ENCODE measurements around the gene MOB2. TPM values are rescaled to one million over a fixed set of nuclear protein-coding genes. Genes with fewer than 3 reads are reported as not detected.

The MOB2 gene
- total and polyA plus RNA-seq, 5 experiments from 2014 or later: 29.1 to 84.3 (median 47.9) TPM

- no peak overlapping the region for H3K4me3 Mint-ChIP-seq
- no peaks in the 10 kb centered on the region for H3K27me3 Mint-ChIP-seq
- no peak for DNase-seq
- no peak overlapping the region for H3K27ac Mint-ChIP-seq
- POLR2A ChIA-PET: no interaction called here
- H3K36me3 Mint-ChIP-seq: no peaks in the 10 kb centered on the region
- no peak for ATAC-seq
- H3K9me3 Mint-ChIP-seq: no peaks in the 10 kb centered on the region
- H3K4me1 Mint-ChIP-seq: peaks cover 0 to 9% (median 3%) of the 10 kb centered on the region in 4 donors
Observed at GRCh38 chr11:1459764-1460395, 26.7 kb downstream of the MOB2 start.

GRCh38 chr11:1459219-1459575 is 27.4 kb downstream of the MOB2 start:
- no peak overlapping the region for H3K27ac Mint-ChIP-seq
- H3K36me3 Mint-ChIP-seq: no peaks in the 10 kb centered on the region
- no peaks in the 10 kb centered on the region for H3K9me3 Mint-ChIP-seq
- ATAC-seq: no peak
- H3K4me3 Mint-ChIP-seq: no peak overlapping the region
- no peaks in the 10 kb centered on the region for H3K27me3 Mint-ChIP-seq
- H3K4me1 Mint-ChIP-seq: peaks cover 0 to 9% (median 3%) of the 10 kb centered on the region in 4 donors
- POLR2A ChIA-PET: no interaction called here
- no peak for DNase-seq

- no peak for DNase-seq
- H3K27me3 Mint-ChIP-seq: no peaks in the 10 kb centered on the region
- H3K36me3 Mint-ChIP-seq: no peaks in the 10 kb centered on the region
- POLR2A ChIA-PET: no interaction called here
- H3K4me3 Mint-ChIP-seq: no peak overlapping the region
- no peak for ATAC-seq
- H3K4me1 Mint-ChIP-seq: peaks cover 0 to 9% (median 3%) of the 10 kb centered on the region in 4 donors
- no peaks in the 10 kb centered on the region for H3K9me3 Mint-ChIP-seq
- no peak overlapping the region for H3K27ac Mint-ChIP-seq
Observed at GRCh38 chr11:1458340-1459218, 28.0 kb downstream of the MOB2 start.

GRCh38 chr11:1457856-1458255 is 28.7 kb downstream of the MOB2 start:
- POLR2A ChIA-PET: no interaction called here
- ATAC-seq (no peak), DNase-seq (no peak)
- H3K36me3 Mint-ChIP-seq: no peaks in the 10 kb centered on the region
- H3K4me1 Mint-ChIP-seq: peaks cover 0 to 9% (median 3%) of the 10 kb centered on the region in 4 donors
- H3K27ac Mint-ChIP-seq: no peak overlapping the region
- H3K4me3 Mint-ChIP-seq: no peak overlapping the region
- H3K9me3 Mint-ChIP-seq: no peaks in the 10 kb centered on the region
- no peaks in the 10 kb centered on the region for H3K27me3 Mint-ChIP-seq

- H3K27me3 Mint-ChIP-seq: no peaks in the 10 kb centered on the region
- POLR2A ChIA-PET: no interaction called here
Observed at GRCh38 chr11:1457326-1457680, 29.3 kb downstream of the MOB2 start.

GRCh38 chr11:1456596-1457325 is 29.8 kb downstream of the MOB2 start:
- H3K36me3 Mint-ChIP-seq: no peaks in the 10 kb centered on the region
- no peaks in the 10 kb centered on the region for H3K27me3 Mint-ChIP-seq
- POLR2A ChIA-PET: no interaction called here
- ATAC-seq: peak in 1 of 2 donors; percentile 9
- no peak for DNase-seq
- no peak overlapping the region for H3K4me3 Mint-ChIP-seq
- peaks cover 0 to 9% (median 4%) of the 10 kb centered on the region in 4 donors for H3K4me1 Mint-ChIP-seq
- H3K9me3 Mint-ChIP-seq: no peaks in the 10 kb centered on the region
- H3K27ac Mint-ChIP-seq: no peak overlapping the region

More at GRCh38 chr11:1457326-1457680, 29.3 kb downstream of the MOB2 start:
- no peak overlapping the region for H3K4me3 Mint-ChIP-seq
- no peaks in the 10 kb centered on the region for H3K36me3 Mint-ChIP-seq
- peaks cover 0 to 9% (median 4%) of the 10 kb centered on the region in 4 donors for H3K4me1 Mint-ChIP-seq
- no peak for DNase-seq
- no peaks in the 10 kb centered on the region for H3K9me3 Mint-ChIP-seq
- ATAC-seq: no peak
- no peak overlapping the region for H3K27ac Mint-ChIP-seq

GRCh38 chr11:1456176-1456575 is 30.4 kb downstream of the MOB2 start:
- no peak overlapping the region for H3K27ac Mint-ChIP-seq
- H3K36me3 Mint-ChIP-seq: no peaks in the 10 kb centered on the region
- DNase-seq (no peak), ATAC-seq (no peak)
- no peaks in the 10 kb centered on the region for H3K9me3 Mint-ChIP-seq
- POLR2A ChIA-PET: no interaction called here
- no peak overlapping the region for H3K4me3 Mint-ChIP-seq
- no peaks in the 10 kb centered on the region for H3K27me3 Mint-ChIP-seq
- H3K4me1 Mint-ChIP-seq: peaks cover 0 to 9% (median 4%) of the 10 kb centered on the region in 4 donors

GRCh38 chr11:1455763-1456060 is 30.9 kb downstream of the MOB2 start:
- H3K4me3 Mint-ChIP-seq: no peak overlapping the region
- H3K36me3 Mint-ChIP-seq: no peaks in the 10 kb centered on the region
- H3K4me1 Mint-ChIP-seq: peaks cover 0 to 9% (median 4%) of the 10 kb centered on the region in 4 donors
- H3K9me3 Mint-ChIP-seq: no peaks in the 10 kb centered on the region
- DNase-seq (no peak), ATAC-seq (no peak)
- no peaks in the 10 kb centered on the region for H3K27me3 Mint-ChIP-seq
- POLR2A ChIA-PET: no interaction called here
- no peak overlapping the region for H3K27ac Mint-ChIP-seq

GRCh38 chr11:1455032-1455762 is 31.4 kb downstream of the MOB2 start:
- POLR2A ChIA-PET: no interaction called here
- no peaks in the 10 kb centered on the region for H3K27me3 Mint-ChIP-seq
- no peak for ATAC-seq
- no peaks in the 10 kb centered on the region for H3K36me3 Mint-ChIP-seq
- peaks cover 0 to 9% (median 4%) of the 10 kb centered on the region in 4 donors for H3K4me1 Mint-ChIP-seq
- no peak overlapping the region for H3K27ac Mint-ChIP-seq
- H3K9me3 Mint-ChIP-seq: no peaks in the 10 kb centered on the region
- DNase-seq: no peak
- H3K4me3 Mint-ChIP-seq: no peak overlapping the region

GRCh38 chr11:1454576-1454975 is 32.0 kb downstream of the MOB2 start:
- POLR2A ChIA-PET: no interaction called here
- Mint-ChIP-seq H3K27ac (no peak overlapping the region), H3K9me3 (no peaks in the 10 kb centered on the region), H3K4me1 (peaks cover 0 to 9% (median 4%) of the 10 kb centered on the region in 4 donors), H3K4me3 (no peak overlapping the region), H3K27me3 (no peaks in the 10 kb centered on the region), H3K36me3 (no peaks in the 10 kb centered on the region)
- ATAC-seq: no peak
- DNase-seq: no peak

- ATAC-seq (peak; percentile 56 to 62), DNase-seq (peak in 7 of 10 donors; percentile 10 to 44 (median 28))
- Mint-ChIP-seq H3K27ac (no peak overlapping the region), H3K4me3 (no peak overlapping the region), H3K27me3 (peaks cover 0 to 1% (median 0%) of the 10 kb centered on the region in 5 donors), H3K36me3 (no peaks in the 10 kb centered on the region), H3K4me1 (peaks cover 0 to 9% (median 4%) of the 10 kb centered on the region in 4 donors), H3K9me3 (no peaks in the 10 kb centered on the region)
- POLR2A ChIA-PET: interaction anchor here (1.5 kb wide), 1 partner anchor 13 kb away, joined by 3 read pairs; no protein-coding TSS in a partner anchor
Observed at GRCh38 chr11:1453611-1454034, 33.0 kb downstream of the MOB2 start.

- DNase-seq (no peak), ATAC-seq (no peak)
- H3K36me3 Mint-ChIP-seq: no peaks in the 10 kb centered on the region
- peak overlapping the region in 1 of 10 donors; percentile 77 for H3K27ac Mint-ChIP-seq
- H3K4me3 Mint-ChIP-seq: no peak overlapping the region
- H3K4me1 Mint-ChIP-seq: peaks cover 0 to 9% (median 4%) of the 10 kb centered on the region in 4 donors
- peaks cover 0 to 1% (median 0%) of the 10 kb centered on the region in 5 donors for H3K27me3 Mint-ChIP-seq
- POLR2A ChIA-PET: interaction anchor here (1.0 to 1.5 kb wide), 2 partner anchors 13 to 143 kb away, joined by 3 read pairs; no protein-coding TSS in a partner anchor
- no peaks in the 10 kb centered on the region for H3K9me3 Mint-ChIP-seq
Observed at GRCh38 chr11:1452744-1453143, 33.8 kb downstream of the MOB2 start.

Measured in naive thymus-derived CD8-positive, alpha-beta T cell (primary cell).